PC-9 (cell line): ENCODE results near the gene RMND5A. TPM values are rescaled to one million over a fixed set of nuclear protein-coding genes. Genes with fewer than 3 reads are reported as not detected.

ENCODE experiments used
- BruUV-seq: library from RNA; stranded (reverse); fragments of 400-500 nt; replicated peaks from 2 replicates; lab custom pipeline; 2021; lab: Mats Ljungman, UMichigan
- CTCF ChIA-PET: fragments of 300-600 bp; sonication (Branson Sonifier 250); formaldehyde crosslinking; loops from one replicate; lab custom pipeline; 2022; ENCODE audit warnings: antibody characterized with exemption; lab: Charles Lee
- POLR2A ChIA-PET: fragments of 300-600 bp; sonication (Branson Sonifier 250); formaldehyde crosslinking; loops from one replicate; lab custom pipeline; 2022; ENCODE audit warnings: antibody characterized with exemption; ENCODE audit not compliant: unreplicated experiment; lab: Charles Lee
- DNase-seq, 2 experiments: peaks; one replicate each; pipeline versions ENCODE4 v3.0.0 to v3.0.0-alpha.2; 2015 to 2022; ENCODE audit warnings: mixed read lengths in 1 of 2
- H2AFZ ChIP-seq: fragments of 200-600 bp; sonication (generic); 2 replicates; pipeline ENCODE4 v1.8.1; 2017; ENCODE audit warnings: antibody characterized with exemption
- H3F3A ChIP-seq: fragments of 200-600 bp; sonication (generic); 2 replicates; pipeline ENCODE4 v1.8.1; 2017; ENCODE audit warnings: antibody characterized with exemption, mild to moderate bottlenecking, low read depth; ENCODE audit not compliant: insufficient read depth
- H3K27ac ChIP-seq: fragments of 200-600 bp; sonication (generic); 2 replicates; pipeline ENCODE4 v1.6.1; 2016; ENCODE audit warnings: mixed run types
- H3K27me3 ChIP-seq: fragments of 200-600 bp; sonication (generic); 2 replicates; pipeline ENCODE4 v1.6.1; 2016; ENCODE audit warnings: low read depth, mixed run types; ENCODE audit not compliant: insufficient read depth
- H3K36me3 ChIP-seq: fragments of 200-600 bp; sonication (generic); 2 replicates; pipeline ENCODE4 v1.6.1; 2016; ENCODE audit warnings: low read depth, mixed run types
- H3K4me1 ChIP-seq: fragments of 200-600 bp; sonication (generic); replicated peaks from 2 replicates; pipeline ENCODE4 v1.6.1; 2016; ENCODE audit warnings: mixed run types; ENCODE audit not compliant: insufficient read depth
- H3K4me2 ChIP-seq: fragments of 200-600 bp; sonication (generic); 2 replicates; pipeline ENCODE4 v1.6.1; 2017; ENCODE audit warnings: mixed run types
- H3K4me3 ChIP-seq: fragments of 200-600 bp; sonication (generic); 2 replicates; pipeline ENCODE4 v1.6.1; 2016; ENCODE audit warnings: mixed run types
- H3K79me2 ChIP-seq: fragments of 200-600 bp; sonication (generic); 2 replicates; pipeline ENCODE4 v1.6.1; 2017; ENCODE audit warnings: low read depth, mixed run types
- H3K9me2 ChIP-seq: fragments of 200-600 bp; sonication (generic); 2 replicates; pipeline ENCODE4 v1.8.1; 2017; ENCODE audit warnings: mild to moderate bottlenecking; ENCODE audit not compliant: insufficient read depth
- H3K9me3 ChIP-seq: fragments of 200-600 bp; sonication (generic); 2 replicates; pipeline ENCODE4 v1.8.1; 2016; ENCODE audit warnings: low read depth; ENCODE audit not compliant: insufficient read depth
- H4K20me1 ChIP-seq: fragments of 200-600 bp; sonication (generic); 2 replicates; pipeline ENCODE4 v1.8.1; 2017; ENCODE audit not compliant: insufficient read depth
- EZH2 ChIP-seq: fragments of 200-600 bp; sonication (generic); IDR thresholded peaks from 2 replicates; pipeline ENCODE4 v1.8.0; 2017; ENCODE audit warnings: antibody characterized with exemption, low read depth
- intact Hi-C: fragments of 100-400 bp; cut with micrococcal nuclease; formaldehyde crosslinking; loops from one replicate; pipeline ENCODE4 v1.10.0; 2022; ENCODE audit not compliant: unreplicated experiment
- total RNA-seq: library from RNA; stranded (reverse); gene quantifications from 2 replicates; pipeline ENCODE4 v1.2.3, GENCODE V29; 2021
- TF ChIP-seq, protein P1 (sequence below): fragments of 200-600 bp; sonication (generic); conservative IDR thresholded peaks from 2 replicates; pipeline ENCODE4 v1.6.1; 2017; ENCODE audit warnings: mixed run types, antibody characterized with exemption, mild to moderate bottlenecking, moderate library complexity

The RMND5A gene
- total RNA-seq, 1 experiment from 2014 or later: 39.3 TPM

DNA sequence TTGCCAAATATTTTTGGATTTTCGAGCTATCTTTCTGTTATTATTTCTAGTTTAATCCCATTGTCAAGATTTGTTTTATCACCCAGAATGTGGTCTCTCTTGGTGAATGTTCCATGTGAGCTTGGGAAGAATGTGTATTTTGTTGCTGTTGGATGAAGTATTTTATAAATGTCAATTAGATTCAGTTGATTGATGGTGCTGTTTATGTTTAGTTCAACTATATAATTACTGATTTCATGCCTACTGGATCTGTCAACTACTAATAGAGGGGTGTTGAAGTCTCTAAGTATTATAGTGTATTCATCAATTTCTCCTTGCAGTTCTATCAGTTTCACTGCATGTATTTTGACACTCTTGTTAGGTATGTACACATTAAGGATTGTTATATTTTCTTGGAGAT, 34.7 kb upstream of the RMND5A start:
- DNase-seq: no peak
- H3K9me2 ChIP-seq: no peaks in the 10 kb centered on the region
- ChIA-PET CTCF (no interaction called here), POLR2A (no interaction called here)
- no peak overlapping the region for H3K4me3 ChIP-seq
- no peaks in the 10 kb centered on the region for H3K9me3 ChIP-seq
- intact Hi-C loops: no loop called here
- TF ChIP-seq, protein P1, sequence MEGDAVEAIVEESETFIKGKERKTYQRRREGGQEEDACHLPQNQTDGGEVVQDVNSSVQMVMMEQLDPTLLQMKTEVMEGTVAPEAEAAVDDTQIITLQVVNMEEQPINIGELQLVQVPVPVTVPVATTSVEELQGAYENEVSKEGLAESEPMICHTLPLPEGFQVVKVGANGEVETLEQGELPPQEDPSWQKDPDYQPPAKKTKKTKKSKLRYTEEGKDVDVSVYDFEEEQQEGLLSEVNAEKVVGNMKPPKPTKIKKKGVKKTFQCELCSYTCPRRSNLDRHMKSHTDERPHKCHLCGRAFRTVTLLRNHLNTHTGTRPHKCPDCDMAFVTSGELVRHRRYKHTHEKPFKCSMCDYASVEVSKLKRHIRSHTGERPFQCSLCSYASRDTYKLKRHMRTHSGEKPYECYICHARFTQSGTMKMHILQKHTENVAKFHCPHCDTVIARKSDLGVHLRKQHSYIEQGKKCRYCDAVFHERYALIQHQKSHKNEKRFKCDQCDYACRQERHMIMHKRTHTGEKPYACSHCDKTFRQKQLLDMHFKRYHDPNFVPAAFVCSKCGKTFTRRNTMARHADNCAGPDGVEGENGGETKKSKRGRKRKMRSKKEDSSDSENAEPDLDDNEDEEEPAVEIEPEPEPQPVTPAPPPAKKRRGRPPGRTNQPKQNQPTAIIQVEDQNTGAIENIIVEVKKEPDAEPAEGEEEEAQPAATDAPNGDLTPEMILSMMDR: no peak
- no peak overlapping the region for H3K27ac ChIP-seq
- BruUV-seq: no TSS peak
- no peaks in the 10 kb centered on the region for H3F3A ChIP-seq
- H3K36me3 ChIP-seq: no peaks in the 10 kb centered on the region
- no peaks in the 10 kb centered on the region for H3K4me1 ChIP-seq
- no peak overlapping the region for H3K4me2 ChIP-seq
- no peaks in the 10 kb centered on the region for H3K79me2 ChIP-seq
- H2AFZ ChIP-seq: no peak overlapping the region
- no peaks in the 10 kb centered on the region for H4K20me1 ChIP-seq
- no peaks in the 10 kb centered on the region for H3K27me3 ChIP-seq

DNA sequence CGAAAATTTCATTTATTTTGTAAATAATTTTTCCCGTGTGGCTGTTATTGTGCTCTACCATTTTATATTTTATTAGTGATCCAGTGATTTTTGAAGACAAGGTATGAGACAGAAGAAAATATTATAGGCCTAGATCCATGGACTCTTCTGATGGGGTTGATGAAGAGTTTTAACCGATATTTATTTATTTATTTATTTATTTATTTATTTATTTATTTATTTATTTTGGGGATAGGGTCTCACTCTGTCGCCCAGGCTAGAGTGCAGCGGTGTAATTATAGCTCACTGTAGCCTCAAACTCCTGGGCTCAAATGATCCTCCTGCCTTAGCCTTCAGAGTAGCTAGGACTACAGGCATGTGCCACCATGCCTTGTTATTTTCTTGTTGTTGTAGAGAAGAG, 33.6 kb upstream of the RMND5A start:
- H3K27ac ChIP-seq: no peak overlapping the region
- H3K4me3 ChIP-seq: no peak overlapping the region
- DNase-seq: no peak
- H4K20me1 ChIP-seq: no peaks in the 10 kb centered on the region
- intact Hi-C loops: no loop called here
- BruUV-seq: no TSS peak
- TF ChIP-seq, protein P1: no peak
- TF ChIP-seq EZH2: no peak
- 0 out of 2 replicates have a peak, but pooled peaks cover 6% of the 10 kb centered on the region for H3K9me3 ChIP-seq
- H3K79me2 ChIP-seq: no peaks in the 10 kb centered on the region
- ChIA-PET POLR2A (no interaction called here), CTCF (no interaction called here)
- no peak overlapping the region for H3K4me2 ChIP-seq
- no peaks in the 10 kb centered on the region for H3F3A ChIP-seq
- no peaks in the 10 kb centered on the region for H3K36me3 ChIP-seq
- H2AFZ ChIP-seq: no peak overlapping the region
- H3K4me1 ChIP-seq: no peaks in the 10 kb centered on the region
- H3K9me2 ChIP-seq: no peaks in the 10 kb centered on the region
- H3K27me3 ChIP-seq: no peaks in the 10 kb centered on the region

DNA sequence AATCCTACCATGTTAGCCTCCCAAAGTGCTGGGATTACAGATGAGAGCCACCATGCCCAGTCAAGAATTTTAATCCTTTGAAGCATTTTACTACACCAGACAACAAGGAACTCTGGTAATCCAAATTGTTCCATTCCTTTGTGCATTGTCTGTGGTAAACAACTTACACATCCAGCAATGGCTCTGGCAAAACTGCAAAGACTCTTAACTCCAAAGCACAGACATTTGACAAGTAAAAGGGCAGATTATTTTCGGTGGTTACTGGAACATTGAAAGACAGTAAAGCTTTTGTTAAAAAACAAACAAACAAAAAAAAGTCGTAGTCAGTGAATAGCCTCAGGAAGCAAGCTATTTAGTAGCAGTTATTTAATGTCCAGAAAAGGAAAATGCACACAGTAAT, 33.2 kb upstream of the RMND5A start:
- intact Hi-C loops: no loop called here
- no peaks in the 10 kb centered on the region for H3K36me3 ChIP-seq
- no peaks in the 10 kb centered on the region for H4K20me1 ChIP-seq
- ChIA-PET POLR2A (no interaction called here), CTCF (no interaction called here)
- DNase-seq: no peak
- no peaks in the 10 kb centered on the region for H3F3A ChIP-seq
- H3K79me2 ChIP-seq: no peaks in the 10 kb centered on the region
- TF ChIP-seq EZH2: no peak
- TF ChIP-seq, protein P1: no peak
- no peaks in the 10 kb centered on the region for H3K27me3 ChIP-seq
- BruUV-seq: no TSS peak
- H3K9me2 ChIP-seq: no peaks in the 10 kb centered on the region
- no peak overlapping the region for H3K4me2 ChIP-seq
- no peak overlapping the region for H3K4me3 ChIP-seq
- no peak overlapping the region for H3K27ac ChIP-seq
- H3K9me3 ChIP-seq: 0 out of 2 replicates have a peak, but pooled peaks cover 8% of the 10 kb centered on the region
- no peaks in the 10 kb centered on the region for H3K4me1 ChIP-seq
- H2AFZ ChIP-seq: no peak overlapping the region
